Measurements from ENCODE around the gene CTSL.

Gene CTSL

GRCh38 chr9:87718852-87719612, 6.9 kb upstream of the CTSL start:
- no peak for FAIRE-seq
- DNase-seq (ENCODE audit: insufficient read length, low spot score): no peak
- no peak for TF ChIP-seq POLR2A (IDR thresholded peaks at IDR 0.05; ENCODE audit: low read depth, low read length)

- FAIRE-seq (no peak), DNase-seq (ENCODE audit: insufficient read length, low spot score) (no peak)
- no peak for TF ChIP-seq POLR2A (IDR thresholded peaks at IDR 0.05; ENCODE audit: low read depth, low read length)
Observed at GRCh38 chr9:87720173-87720572, 5.7 kb upstream of the CTSL start.

GRCh38 chr9:87722393-87723088, 3.4 kb upstream of the CTSL start:
- FAIRE-seq (no peak), DNase-seq (ENCODE audit: insufficient read length, low spot score) (no peak)
- no peak for TF ChIP-seq POLR2A (IDR thresholded peaks at IDR 0.05; ENCODE audit: low read depth, low read length)

GRCh38 chr9:87725356-87725899, 491 bp upstream of the CTSL start:
- no peak for TF ChIP-seq POLR2A (IDR thresholded peaks at IDR 0.05; ENCODE audit: low read depth, low read length)
- DNase-seq (ENCODE audit: insufficient read length, low spot score): no peak
- FAIRE-seq: no peak

- TF ChIP-seq POLR2A (IDR thresholded peaks at IDR 0.05; ENCODE audit: low read depth, low read length): no peak
- FAIRE-seq (no peak), DNase-seq (ENCODE audit: insufficient read length, low spot score) (no peak)
Observed at GRCh38 chr9:87729246-87729645, 3.3 kb downstream of the CTSL start.

GRCh38 chr9:87731321-87731720, 5.4 kb downstream of the CTSL start:
- no peak for FAIRE-seq
- DNase-seq (ENCODE audit: insufficient read length, low spot score): no peak
- TF ChIP-seq POLR2A (IDR thresholded peaks at IDR 0.05; ENCODE audit: low read depth, low read length): no peak

GRCh38 chr9:87732344-87732743, 6.4 kb downstream of the CTSL start:
- no peak for DNase-seq (ENCODE audit: insufficient read length, low spot score)
- no peak for TF ChIP-seq POLR2A (IDR thresholded peaks at IDR 0.05; ENCODE audit: low read depth, low read length)
- no peak for FAIRE-seq

GRCh38 chr9:87732756-87733155, 6.8 kb downstream of the CTSL start:
- TF ChIP-seq POLR2A (IDR thresholded peaks at IDR 0.05; ENCODE audit: low read depth, low read length): no peak
- FAIRE-seq: no peak

GRCh38 chr9:87733273-87734052, 7.5 kb downstream of the CTSL start:
- TF ChIP-seq POLR2A (IDR thresholded peaks at IDR 0.05; ENCODE audit: low read depth, low read length): no peak
- no peak for DNase-seq (ENCODE audit: insufficient read length, low spot score)
- no peak for FAIRE-seq

More at GRCh38 chr9:87732756-87733155, 6.8 kb downstream of the CTSL start:
- no peak for DNase-seq (ENCODE audit: insufficient read length, low spot score)

- DNase-seq (ENCODE audit: insufficient read length, low spot score) (no peak), FAIRE-seq (no peak)
- TF ChIP-seq POLR2A (IDR thresholded peaks at IDR 0.05; ENCODE audit: low read depth, low read length): no peak
Observed at GRCh38 chr9:87734106-87734505, 8.2 kb downstream of the CTSL start.

- no peak for TF ChIP-seq POLR2A (IDR thresholded peaks at IDR 0.05; ENCODE audit: low read depth, low read length)
- FAIRE-seq: no peak
- no peak for DNase-seq (ENCODE audit: insufficient read length, low spot score)
Observed at GRCh38 chr9:87739546-87739945, 13.6 kb downstream of the CTSL start.

GRCh38 chr9:87740209-87740608, 14.3 kb downstream of the CTSL start:
- no peak for TF ChIP-seq POLR2A (IDR thresholded peaks at IDR 0.05; ENCODE audit: low read depth, low read length)
- FAIRE-seq: no peak
- DNase-seq (ENCODE audit: insufficient read length, low spot score): no peak

- no peak for FAIRE-seq
Observed at GRCh38 chr9:87741326-87741725, 15.4 kb downstream of the CTSL start.

GRCh38 chr9:87741891-87742290, 16.0 kb downstream of the CTSL start:
- FAIRE-seq (no peak), DNase-seq (ENCODE audit: insufficient read length, low spot score) (no peak)
- TF ChIP-seq POLR2A (IDR thresholded peaks at IDR 0.05; ENCODE audit: low read depth, low read length): no peak

More at GRCh38 chr9:87741326-87741725, 15.4 kb downstream of the CTSL start:
- TF ChIP-seq POLR2A (IDR thresholded peaks at IDR 0.05; ENCODE audit: low read depth, low read length): no peak
- no peak for DNase-seq (ENCODE audit: insufficient read length, low spot score)

Data from H54 (cell line).